K562 (cell line): ENCODE measurements around the gene MACROD2. TPM values are rescaled to one million over a fixed set of nuclear protein-coding genes. Genes with fewer than 3 reads are reported as not detected.
"Not testable (repeated sequence)": the region's sequence is repeated elsewhere in the genome, so short reads cannot be mapped to it uniquely, and the experiment has no call there.

ENCODE experiments used
- ATAC-seq: fragments of 200-7000 bp; cut with Tn5 transposase; 3 replicates; pipeline ENCODE4 v1.9.1; 2020; ENCODE audit warnings: moderate library complexity
- BruUV-seq: library from RNA; stranded (reverse); fragments of 400-500 nt; replicated peaks from 2 replicates; lab custom pipeline; 2021; lab: Mats Ljungman, UMichigan
- CTCF ChIA-PET: fragments of 300-600 bp; formaldehyde crosslinking; extraction: SDS; loops from one replicate; lab custom pipeline; 2021; ENCODE audit warnings: low intra/inter-chr PET ratio; lab: Yijun Ruan, JAX
- POLR2A ChIA-PET: fragments of 300-600, 350-650 bp; sonication (Branson Sonifier 250); formaldehyde crosslinking; extraction: SDS; loops from one replicate; lab custom pipeline; 2021; ENCODE audit warnings: antibody characterized with exemption, inconsistent platforms; lab: Yijun Ruan, JAX
- DNase-seq, 4 experiments: peaks; one replicate each; pipeline versions ENCODE4 v3.0.0 to v3.0.0-alpha.2; 2011 to 2018; ENCODE audit warnings: low spot score in 3 of 4, mixed read lengths in 3 of 4; ENCODE audit errors: extremely low read depth in 1 of 4
- FAIRE-seq: peaks from 2 replicates; lab custom pipeline; 2011; peaks lifted over from hg19 to GRCh38; lab: Jason Lieb, UNC
- H2AFZ ChIP-seq: 2 replicates; pipeline ENCODE4 v1.6.0; 2011; ENCODE audit warnings: low read depth, low read length, control low read depth, inconsistent platforms
- H3K27ac ChIP-seq: fragments of 200-600 bp; 3 replicates; pipeline ENCODE4 v1.8.0; 2011; ENCODE audit warnings: low read depth, mild to moderate bottlenecking, control low read depth, inconsistent platforms, low read length, moderate library complexity, mixed read lengths; ENCODE audit errors: extremely low read depth
- H3K27me3 ChIP-seq, 2 experiments: fragments of 300-600 bp in 1 of 2; 2 replicates in 1 of 2; 3 replicates in 1 of 2; pipeline versions ENCODE4 v1.6.0 to v1.8.0; 2011; ENCODE audit warnings: inconsistent platforms in 2 of 2, low read length in 2 of 2, mild to moderate bottlenecking in 1 of 2, mixed read lengths in 1 of 2, moderate library complexity in 1 of 2; ENCODE audit not compliant: control insufficient read depth in 2 of 2, insufficient read depth in 2 of 2
- H3K36me3 ChIP-seq: fragments of 300-600 bp; 3 replicates; pipeline ENCODE4 v1.8.0; 2011; ENCODE audit warnings: mild to moderate bottlenecking, low read length, inconsistent platforms; ENCODE audit not compliant: control insufficient read depth, insufficient read depth
- H3K4me1 ChIP-seq, 2 experiments: fragments of 200-600 bp in 1 of 2; replicated peaks in 1 of 2; 2 replicates in 1 of 2; 3 replicates in 1 of 2; pipeline versions ENCODE4 v1.5.1 to v1.8.0; 2011; ENCODE audit warnings: inconsistent platforms in 2 of 2, low read length in 2 of 2, mild to moderate bottlenecking in 1 of 2, mixed read lengths in 1 of 2, moderate library complexity in 1 of 2; ENCODE audit not compliant: control insufficient read depth in 2 of 2, insufficient read depth in 2 of 2
- H3K4me2 ChIP-seq: 2 replicates; pipeline ENCODE4 v1.6.1; 2011; ENCODE audit warnings: low read length, control low read depth, inconsistent platforms, mixed read lengths; ENCODE audit not compliant: insufficient read depth
- H3K4me3 ChIP-seq: fragments of 200-600 bp; sonication (generic), shearing (Covaris generic); 2 replicates; pipeline ENCODE4 v1.5.1; 2016; ENCODE audit warnings: control low read depth, inconsistent platforms
- H3K79me2 ChIP-seq: fragments of 200-600 bp; 3 replicates; pipeline ENCODE4 v1.8.0; 2011; ENCODE audit warnings: low read length, inconsistent platforms; ENCODE audit not compliant: control insufficient read depth, insufficient read depth
- H3K9ac ChIP-seq, 2 experiments: 2 replicates each; pipeline versions ENCODE4 v1.6.0 to v1.6.1; 2011; ENCODE audit warnings: low read depth in 2 of 2, low read length in 2 of 2, control low read depth in 1 of 2, inconsistent platforms in 1 of 2, mild to moderate bottlenecking in 1 of 2, mixed read lengths in 1 of 2; ENCODE audit not compliant: insufficient read depth in 1 of 2
- H3K9me1 ChIP-seq: one replicate; pipeline ENCODE4 v1.6.0; 2011; ENCODE audit warnings: inconsistent platforms, mild to moderate bottlenecking, low read length, moderate library complexity; ENCODE audit not compliant: control insufficient read depth, insufficient read depth
- H3K9me3 ChIP-seq: replicated peaks from 2 replicates; pipeline ENCODE4 v1.5.1; 2011; ENCODE audit warnings: low read depth, low read length, inconsistent platforms; ENCODE audit not compliant: control insufficient read depth, insufficient read depth
- H4K20me1 ChIP-seq: replicated peaks from 2 replicates; pipeline ENCODE4 v1.6.1; 2011; ENCODE audit warnings: low read length, inconsistent platforms, mixed read lengths; ENCODE audit not compliant: control insufficient read depth, insufficient read depth
- BRCA1 ChIP-seq, 2 experiments: fragments of 450-650 bp in 1 of 2; sonication (generic) in 1 of 2; formaldehyde crosslinking in 1 of 2; IDR thresholded peaks; 2 replicates each; pipeline versions ENCODE4 v1.5.0 to v1.6.1; 2017 to 2020; ENCODE audit warnings: mild to moderate bottlenecking in 1 of 2, missing genetic modification reagents in 1 of 2
- COPS2 ChIP-seq: fragments of 450-650 bp; conservative IDR thresholded peaks from 2 replicates; pipeline ENCODE4 v1.6.1; 2016; ENCODE audit warnings: mild to moderate bottlenecking, moderate library complexity
- GTF2A2 ChIP-seq: IDR thresholded peaks from 2 replicates; pipeline ENCODE4 v1.6.1; 2016; ENCODE audit warnings: mild to moderate bottlenecking, missing genetic modification characterization, missing compliant biosample characterization
- HIVEP1 ChIP-seq: fragments of 250-450 bp; sonication (Bioruptor Pico); IDR thresholded peaks from 2 replicates; pipeline ENCODE4 v1.4.0; 2020; ENCODE audit warnings: mild to moderate bottlenecking
- NFIC ChIP-seq: fragments of 450-650 bp; IDR thresholded peaks from 2 replicates; pipeline ENCODE4 v1.6.1; 2017; ENCODE audit warnings: mild to moderate bottlenecking, inconsistent platforms
- NONO ChIP-seq, 2 experiments: fragments of 200-400 bp in 1 of 2; fragments of 450-650 bp in 1 of 2; formaldehyde crosslinking in 1 of 2; IDR thresholded peaks; 2 replicates each; pipeline ENCODE4 v1.6.1; 2017; ENCODE audit warnings: low read depth in 2 of 2, mild to moderate bottlenecking in 2 of 2, moderate library complexity in 2 of 2, low read length in 1 of 2
- RFX5 ChIP-seq: IDR thresholded peaks from 2 replicates; pipeline ENCODE4 v1.6.1; 2011; ENCODE audit warnings: low read depth, mild to moderate bottlenecking, improper control_type of control experiment, low read length
- SMARCA4 ChIP-seq: fragments of 450-650 bp; IDR thresholded peaks from 2 replicates; pipeline ENCODE4 v1.6.1; 2016
- SRSF1 ChIP-seq: fragments of 200-400 bp; formaldehyde crosslinking; IDR thresholded peaks from 2 replicates; pipeline ENCODE4 v1.6.1; 2017; ENCODE audit warnings: mild to moderate bottlenecking, low read depth, low read length, moderate library complexity
- ZBTB7A ChIP-seq: IDR thresholded peaks from 2 replicates; pipeline ENCODE4 v1.6.1; 2011; ENCODE audit warnings: low read depth, mild to moderate bottlenecking, low read length, moderate library complexity, borderline replicate concordance; ENCODE audit not compliant: control insufficient read depth
- ZNF586 ChIP-seq: fragments of 450-650 bp; formaldehyde crosslinking; conservative IDR thresholded peaks from 2 replicates; pipeline ENCODE4 v1.4.0; 2020; ENCODE audit warnings: mild to moderate bottlenecking, moderate library complexity
- WGBS: fragments of 100-300 bp; shearing (Covaris generic); methylation state at CpG from one replicate; pipeline ENCODE4 v1.1.6; 2016; ENCODE audit warnings: low coverage, mixed read lengths; ENCODE audit not compliant: insufficient coverage; ENCODE audit errors: missing lambda C conversion rate; 5-methylcytosine and 5-hydroxymethylcytosine counted together
- in situ Hi-C: fragments of 300-500 bp; cut with MboI; formaldehyde crosslinking; loops from 4 replicates; pipeline ENCODE4 v1.15.0; 2018; ENCODE audit warnings: inconsistent platforms, mixed read lengths
- intact Hi-C: fragments of 100-400 bp; cut with micrococcal nuclease; formaldehyde crosslinking; loops from 2 replicates; pipeline ENCODE4 v1.14.2; 2022
- polyA plus RNA-seq, 8 experiments: library from polyadenylated mRNA; depleted of rRNA in 4 of 8; stranded (reverse) in 5 of 8; unstranded in 3 of 8; fragments of >200 nt; fragmentation: Nextera tagmentation in 2 of 8; fragmentation: Illumina TruSeq in 1 of 8; extraction: Ambion mirVana in 2 of 8; extraction: Trizol in 1 of 8; gene quantifications; 2 replicates each; pipeline versions ENCODE4 v1.2.1 to v1.2.3, GENCODE V29; 2011 to 2014; ENCODE audit warnings: inconsistent platforms in 1 of 8, missing spikeins in 1 of 8
- total RNA-seq, 7 experiments: library from RNA; depleted of rRNA in 6 of 7; stranded (reverse); fragments of >200 nt in 6 of 7; fragmentation: Illumina TruSeq in 2 of 7; extraction: Trizol in 2 of 7; gene quantifications; 2 replicates each; pipeline versions ENCODE4 v1.2.1 to v1.2.3, GENCODE V29; 2011 to 2021; ENCODE audit warnings: low replicate concordance in 1 of 7
- TF ChIP-seq, protein P1 (sequence below): IDR thresholded peaks from 3 replicates; pipeline ENCODE4 v1.6.1; 2011; ENCODE audit warnings: borderline replicate concordance, mild to moderate bottlenecking; ENCODE audit not compliant: insufficient read length, insufficient read depth

Gene MACROD2
- total and polyA plus RNA-seq, 9 of the 15 experiments (the other 6 are each of a cell fraction or from before 2014, with no cell fraction given) = not detected

DNA sequence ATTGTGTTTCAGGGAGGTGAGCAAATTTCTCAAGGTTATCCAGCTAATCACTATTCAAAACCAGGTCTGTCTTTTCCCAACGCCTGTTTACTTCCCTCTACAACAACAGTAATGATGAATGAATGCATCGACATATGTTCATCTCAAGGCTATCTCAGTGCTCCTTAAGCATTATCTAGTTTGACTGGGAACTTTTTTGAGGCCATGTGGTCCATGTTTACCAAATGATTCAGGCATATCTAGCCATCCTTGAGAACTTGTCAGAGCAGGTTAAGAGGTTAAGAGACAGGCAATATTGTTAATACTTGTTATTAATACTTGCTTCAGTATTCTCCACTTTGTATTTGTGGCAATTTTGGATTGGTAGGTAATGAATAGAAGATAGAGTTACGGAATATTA, 1380.5 kb downstream of the MACROD2 start:
- CTCF ChIA-PET = no interaction called here
- Histone ChIP-seq H3K79me2 (no peaks in the 10 kb centered on the region), H3K36me3 (no peaks in the 10 kb centered on the region), H3K4me3 (no peak overlapping the region), H3K4me2 (no peak overlapping the region), H3K9me1 (no peaks in the 10 kb centered on the region), H2AFZ (no peak overlapping the region), H4K20me1 (no peaks in the 10 kb centered on the region), H3K27ac (no peak overlapping the region), H3K4me1 (no peaks in the 10 kb centered on the region), H3K9me3 (no peaks in the 10 kb centered on the region), H3K9ac (no peak overlapping the region), H3K27me3 (no peaks in the 10 kb centered on the region)
- POLR2A ChIA-PET = no interaction called here
- TF ChIP-seq SMARCA4 (no peak), NFIC (no peak), HIVEP1 (no peak), ZNF586 (no peak), RFX5 (no peak), ZBTB7A (no peak), BRCA1 (IDR thresholded peaks at IDR 0.05) (no peak), BRCA1 (CRISPR knock-in tag; IDR thresholded peaks at IDR 0.05) (no peak), COPS2 (no peak), NONO (IDR thresholded peaks at IDR 0.05; ENCODE audit: low read depth in 2 of 2, low read length in 1 of 2) (no peak), GTF2A2 (tag) (no peak), SRSF1 (no peak)
- TF ChIP-seq, protein P1, sequence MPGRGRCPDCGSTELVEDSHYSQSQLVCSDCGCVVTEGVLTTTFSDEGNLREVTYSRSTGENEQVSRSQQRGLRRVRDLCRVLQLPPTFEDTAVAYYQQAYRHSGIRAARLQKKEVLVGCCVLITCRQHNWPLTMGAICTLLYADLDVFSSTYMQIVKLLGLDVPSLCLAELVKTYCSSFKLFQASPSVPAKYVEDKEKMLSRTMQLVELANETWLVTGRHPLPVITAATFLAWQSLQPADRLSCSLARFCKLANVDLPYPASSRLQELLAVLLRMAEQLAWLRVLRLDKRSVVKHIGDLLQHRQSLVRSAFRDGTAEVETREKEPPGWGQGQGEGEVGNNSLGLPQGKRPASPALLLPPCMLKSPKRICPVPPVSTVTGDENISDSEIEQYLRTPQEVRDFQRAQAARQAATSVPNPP = no peak
- in situ Hi-C loops = no loop called here
- no TSS peak for BruUV-seq
- no peak for DNase-seq
- intact Hi-C loops = no loop called here
- ATAC-seq = no peak
- 0% methylated on average over 3 of the region's 3 CpGs for WGBS
- FAIRE-seq = no peak

DNA sequence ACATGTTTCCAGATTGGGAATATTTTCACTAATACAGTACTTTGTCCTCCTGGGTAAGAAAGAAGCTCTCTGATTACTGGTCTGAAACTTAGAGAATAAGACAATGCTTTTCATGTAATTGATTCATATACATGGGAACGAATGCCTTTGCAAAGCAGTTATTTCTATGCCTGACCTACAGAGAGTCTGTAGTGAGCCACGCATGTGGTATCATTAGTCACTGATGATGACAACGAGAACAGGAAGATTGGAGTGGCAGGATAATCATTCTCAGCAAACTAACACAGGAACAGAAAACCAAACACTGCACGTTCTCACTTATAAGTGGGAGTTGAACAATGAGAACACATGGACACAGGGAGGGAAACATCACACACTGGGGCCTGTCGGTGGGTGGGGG, 1382.3 kb downstream of the MACROD2 start:
- H3K79me2 ChIP-seq, H4K20me1 ChIP-seq, FAIRE-seq, H3K27me3 ChIP-seq, H2AFZ ChIP-seq, in situ Hi-C loops, DNase-seq, H3K4me3 ChIP-seq, H3K9me1 ChIP-seq, H3K4me2 ChIP-seq, H3K9ac ChIP-seq, intact Hi-C loops, POLR2A ChIA-PET, BruUV-seq, ATAC-seq, H3K4me1 ChIP-seq, H3K36me3 ChIP-seq, CTCF ChIA-PET, H3K27ac ChIP-seq, H3K9me3 ChIP-seq: not testable (repeated sequence)
- WGBS = 0% methylated on average over 5 of the region's 5 CpGs
